GM18907 (cell line): ENCODE data around the gene FAM20A.

Source experiments
- ATAC-seq: cut with Tn5 transposase; IDR thresholded peaks from one replicate; pipeline ENCODE4 v1.9.1; 2021; ENCODE audit warnings: mild to moderate bottlenecking, moderate library complexity; ENCODE audit not compliant: unreplicated experiment

FAM20A gene

DNA sequence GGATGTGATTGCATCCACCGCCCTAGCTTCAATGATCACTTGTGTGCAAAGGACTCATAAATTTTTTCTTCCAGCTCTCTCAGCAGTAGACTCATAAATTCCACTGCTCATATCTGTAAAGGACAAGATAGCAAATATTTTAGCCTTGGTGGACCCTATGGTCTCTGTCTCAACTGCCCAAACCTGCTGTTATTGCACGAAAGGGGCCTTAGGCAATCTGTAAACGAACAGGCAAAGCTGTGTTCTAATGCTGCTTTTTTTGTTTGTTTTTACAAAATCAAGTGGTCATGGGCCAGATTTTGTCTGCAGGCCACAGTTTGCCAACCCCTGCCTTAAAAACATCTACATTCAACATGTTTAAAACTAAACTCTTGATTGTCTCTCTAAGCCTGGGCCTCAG lies 34.1 kb downstream of the FAM20A start:
- ATAC-seq = no peak

- ATAC-seq = no peak
Measured at GRCh38 chr17:68566442-68566738, 34.8 kb downstream of the FAM20A start.

- no peak for ATAC-seq
Measured at GRCh38 chr17:68565661-68566441, 35.3 kb downstream of the FAM20A start.

DNA sequence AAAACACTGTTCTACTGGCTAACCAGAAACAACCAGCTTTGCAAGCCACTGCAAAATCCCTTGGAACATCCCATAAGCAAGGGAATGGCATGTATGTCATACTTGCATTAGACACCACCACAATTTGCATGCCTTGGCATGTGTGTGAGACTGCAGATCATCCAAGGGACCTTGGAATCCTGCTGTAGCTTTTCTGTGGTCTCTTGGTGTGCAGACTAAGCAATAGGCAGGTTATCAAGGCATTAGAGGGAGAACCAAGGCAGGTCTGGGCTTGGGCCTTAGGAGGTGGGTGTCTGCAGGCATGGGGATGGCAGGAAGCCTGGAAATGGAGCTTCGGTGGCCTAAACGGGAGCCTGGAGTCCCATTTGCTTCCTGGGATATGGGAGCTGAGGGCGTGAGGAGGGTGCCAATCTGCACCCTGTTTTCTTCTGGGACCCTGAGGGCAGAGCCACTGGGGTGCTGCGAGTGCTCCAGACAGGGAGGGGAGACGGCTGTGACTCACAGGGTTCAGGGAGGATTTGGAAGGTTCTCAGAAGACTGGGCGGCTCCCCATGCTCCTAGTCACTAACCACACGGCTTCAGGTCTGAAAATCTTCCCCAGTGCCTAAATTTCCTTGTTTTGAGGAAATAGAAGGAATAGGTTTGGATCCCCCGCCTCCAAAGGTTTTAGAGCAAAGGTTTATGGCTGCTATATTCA lies 36.6 kb downstream of the FAM20A start:
- no peak for ATAC-seq

DNA sequence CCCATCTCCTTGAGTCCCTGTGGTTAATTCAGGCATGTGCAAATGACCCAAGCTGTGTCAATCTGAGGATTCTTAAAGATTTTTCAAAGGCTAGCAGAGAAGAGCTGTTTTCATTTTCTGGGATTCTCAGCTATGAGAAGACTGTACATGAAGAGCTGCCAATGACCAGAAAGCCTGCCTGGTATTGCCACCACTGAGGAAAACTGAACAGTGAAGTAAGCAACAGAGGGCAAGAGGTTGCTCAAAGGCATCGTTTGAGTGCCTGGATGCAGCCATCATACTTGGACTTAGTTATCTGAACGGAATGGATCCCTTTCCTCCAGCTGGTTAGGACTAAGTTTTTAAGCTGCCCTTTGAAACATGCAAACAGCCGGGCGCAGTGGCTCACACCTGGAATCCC lies 38.4 kb downstream of the FAM20A start:
- ATAC-seq = no peak

DNA sequence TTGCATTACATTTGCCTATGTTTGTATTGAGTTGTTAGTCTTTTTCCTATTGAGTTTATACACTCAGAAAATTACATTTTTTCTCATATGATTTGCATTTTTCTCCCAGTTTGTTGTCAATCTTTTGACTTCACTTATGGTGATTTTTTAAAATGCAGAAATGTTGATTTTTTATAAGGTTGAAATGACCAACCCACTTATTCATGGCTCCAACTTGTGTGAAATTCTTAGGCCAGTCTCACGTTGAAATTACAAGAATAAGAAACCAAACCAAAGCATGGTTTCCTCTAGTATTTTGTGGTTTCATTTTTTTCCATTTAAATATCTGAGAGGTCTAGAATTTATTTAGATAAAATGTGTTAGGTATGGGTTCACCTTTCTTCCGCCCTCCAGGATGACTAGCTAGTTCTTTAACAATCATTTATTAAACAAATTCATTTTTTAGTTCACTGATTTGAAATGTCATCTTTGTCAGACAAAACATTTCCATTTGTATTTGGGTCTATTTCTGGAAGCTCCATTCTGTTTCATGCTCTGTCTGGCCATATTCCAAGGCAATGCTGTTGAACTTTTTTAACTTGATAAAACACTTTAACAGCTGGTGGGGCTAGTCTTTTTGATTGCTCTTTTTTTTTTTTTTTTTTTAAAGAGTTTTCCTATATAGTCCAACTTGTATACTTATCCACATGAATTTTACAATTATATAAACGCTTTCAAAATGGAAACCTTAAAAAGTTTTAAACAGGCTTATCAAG lies 40.0 kb downstream of the FAM20A start:
- ATAC-seq = no peak

- no peak for ATAC-seq
Measured at GRCh38 chr17:68559316-68559715, 41.9 kb downstream of the FAM20A start.

- no peak for ATAC-seq
Measured at GRCh38 chr17:68556551-68556950, 44.6 kb downstream of the FAM20A start.

DNA sequence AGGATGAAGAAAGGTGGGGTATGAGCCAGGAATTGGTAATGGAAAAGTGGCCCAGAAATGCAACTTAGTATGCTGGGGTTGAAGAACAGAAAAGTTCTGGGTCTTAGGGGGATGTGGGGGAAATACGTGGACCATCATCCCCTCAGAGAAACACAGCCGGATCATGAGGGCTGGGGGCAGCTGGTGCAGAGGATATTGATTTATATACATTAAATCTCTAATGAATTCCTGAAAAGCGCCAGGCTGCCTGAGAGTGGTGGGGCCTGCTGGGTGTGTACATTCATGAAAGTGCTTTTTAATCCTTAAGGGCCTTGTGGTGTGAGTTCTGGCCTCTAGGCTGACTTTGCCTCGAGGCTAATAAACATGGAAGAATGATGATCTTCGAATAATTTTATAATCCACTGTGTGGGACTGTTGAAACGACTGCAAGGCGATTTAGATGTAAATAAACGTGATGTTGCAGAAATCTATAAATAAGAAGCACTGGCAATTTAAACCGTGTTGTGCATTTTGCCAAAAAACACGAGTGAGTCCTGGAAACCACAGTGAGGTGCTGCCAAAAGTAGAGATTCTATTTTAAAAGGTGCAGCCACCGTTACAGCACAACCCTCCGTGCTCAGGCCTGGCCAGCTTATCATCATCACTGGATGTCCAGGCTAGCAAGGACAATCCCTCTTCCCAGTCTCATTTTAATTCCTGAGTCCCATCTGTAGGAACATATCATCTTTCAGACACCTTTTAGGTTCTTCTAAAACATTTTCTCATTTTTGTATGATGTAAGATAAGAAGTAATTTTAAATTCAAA lies 56.9 kb downstream of the FAM20A start:
- no peak for ATAC-seq

GRCh38 chr17:68542698-68543463 lies 58.3 kb downstream of the FAM20A start:
- ATAC-seq = no peak

GRCh38 chr17:68541816-68542215 lies 59.4 kb downstream of the FAM20A start:
- ATAC-seq = no peak

- no peak for ATAC-seq
Measured at GRCh38 chr17:68540981-68541380, 60.2 kb downstream of the FAM20A start.

DNA sequence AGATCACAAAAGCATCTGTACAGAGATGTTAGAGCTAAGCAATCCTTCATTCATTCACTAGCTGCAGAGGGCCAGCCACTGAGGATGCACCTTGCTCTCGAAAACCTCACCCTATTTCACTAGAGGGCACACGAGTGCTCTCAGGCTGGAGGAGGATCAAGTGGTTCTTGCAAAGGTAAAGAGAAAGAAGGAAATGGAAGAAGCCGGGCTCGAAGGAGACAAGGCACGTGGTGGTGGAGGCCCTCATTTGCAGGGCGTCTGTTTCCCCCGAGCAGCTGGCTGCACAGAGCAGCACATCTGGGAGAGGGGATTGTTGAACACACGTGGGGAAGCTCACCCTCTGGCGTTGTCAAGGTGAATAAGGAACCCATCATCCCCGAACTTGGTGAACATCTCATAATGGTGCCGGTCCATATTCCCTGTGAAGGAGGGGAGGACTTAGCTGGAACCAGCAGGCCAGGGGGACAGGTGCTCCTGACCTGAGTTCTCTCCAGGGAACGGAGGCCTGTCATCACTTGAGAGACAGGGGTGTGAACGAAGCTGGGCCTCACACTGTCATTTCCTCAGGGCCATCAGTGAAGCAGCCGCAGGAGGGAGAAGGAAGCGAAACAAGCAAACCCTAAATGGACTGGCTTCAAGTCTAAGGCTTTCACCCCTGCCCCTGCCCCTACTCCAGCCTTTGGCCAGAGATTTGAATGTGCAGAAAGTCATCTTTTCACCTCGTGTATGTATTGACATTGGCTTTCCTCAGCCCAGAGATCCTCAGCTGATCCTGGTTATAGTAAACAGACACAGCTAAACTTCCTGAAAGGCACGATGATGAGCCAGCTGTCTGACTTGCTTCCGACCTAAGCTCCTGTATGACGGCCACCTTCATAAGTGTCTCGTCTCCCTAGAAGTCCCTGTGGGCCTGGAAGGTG lies 61.4 kb downstream of the FAM20A start:
- ATAC-seq = no peak

GRCh38 chr17:68535922-68536321 lies 65.2 kb downstream of the FAM20A start:
- no peak for ATAC-seq

GRCh38 chr17:68534695-68535088 lies 66.5 kb downstream of the FAM20A start:
- no peak for ATAC-seq

GRCh38 chr17:68533887-68534694 lies 67.1 kb downstream of the FAM20A start:
- ATAC-seq = no peak

- ATAC-seq = no peak
Measured at GRCh38 chr17:68532826-68533225, 68.3 kb downstream of the FAM20A start.

DNA sequence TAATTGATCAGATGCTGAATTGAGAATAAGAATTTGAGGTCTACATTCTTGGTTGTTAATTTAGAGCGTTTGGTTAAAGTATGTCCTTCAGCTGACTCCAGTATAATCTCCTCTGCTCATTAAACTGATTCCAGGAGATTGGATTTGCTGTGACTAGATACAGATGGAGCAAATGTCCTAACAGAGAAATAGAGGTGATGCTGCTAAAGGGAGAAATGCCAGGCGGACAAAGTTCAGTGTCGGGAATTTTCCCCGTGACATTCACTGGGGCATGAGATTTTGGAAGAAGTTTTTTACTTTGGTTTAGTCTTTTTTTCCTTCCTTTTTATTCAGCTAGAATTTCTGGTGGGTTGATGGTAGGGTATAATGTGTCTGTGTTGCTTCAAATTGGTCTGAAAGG lies 69.9 kb downstream of the FAM20A start:
- ATAC-seq = no peak

- no peak for ATAC-seq
Measured at GRCh38 chr17:68527314-68527713, 73.9 kb downstream of the FAM20A start.
